T-helper 22 cell (primary cell): ENCODE measurements around the gene RIPK3.
"Not testable (repeated sequence)": the region's sequence is repeated elsewhere in the genome, so short reads cannot be mapped to it uniquely, and the experiment has no call there.

Source experiments
- DNase-seq: peaks from one replicate; pipeline ENCODE4 v3.0.0-alpha.2; 2020; ENCODE audit warnings: low read depth

Gene RIPK3

DNA sequence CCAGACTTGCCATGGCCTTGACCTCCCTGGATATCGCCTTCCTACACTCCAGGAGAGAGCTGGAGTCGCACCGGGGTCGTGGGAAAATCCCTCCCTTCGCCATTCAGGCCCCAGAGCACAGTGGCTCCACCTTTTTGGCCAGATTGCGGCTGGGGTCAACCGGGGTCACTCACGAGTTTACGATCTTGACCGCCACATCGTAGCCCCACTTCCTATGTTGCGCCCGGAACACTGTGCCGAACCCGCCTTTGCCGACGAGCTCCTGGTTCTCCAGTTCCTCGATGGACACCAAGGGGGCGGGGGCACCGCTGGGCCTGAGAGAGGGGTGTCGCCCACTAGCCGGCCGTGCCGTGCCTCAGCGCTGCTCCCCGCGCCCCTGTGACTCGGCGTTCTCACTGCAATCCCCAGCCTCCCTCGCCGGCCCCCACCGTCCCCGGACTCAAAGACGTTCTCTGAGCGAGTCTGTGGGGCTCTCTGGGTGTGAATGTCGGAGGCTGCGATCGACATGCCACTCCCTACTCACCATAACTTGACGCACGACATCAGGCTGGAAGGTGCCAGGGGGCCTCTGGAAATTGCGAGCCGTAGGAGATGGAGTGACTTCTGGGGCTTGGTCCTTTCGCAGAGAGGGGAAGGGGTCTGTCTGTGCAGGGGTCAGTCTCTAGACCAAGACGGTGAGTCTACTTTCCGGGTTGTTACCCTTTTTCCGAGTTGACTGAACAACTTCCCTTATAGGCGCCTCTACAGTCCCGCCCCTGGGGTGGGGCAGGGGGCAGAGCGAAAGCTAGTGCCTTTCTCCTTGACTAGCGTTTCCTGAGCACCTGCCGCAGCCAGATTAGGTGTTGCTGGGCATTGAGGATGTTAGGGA lies at the start of gene RIPK3:
Gene RIPK3 (minus strand): TSS at position 708 of the 868 bp plus-strand sequence. CDS start 165 bp downstream, at position 543.
- peak; percentile 39 for DNase-seq

DNA sequence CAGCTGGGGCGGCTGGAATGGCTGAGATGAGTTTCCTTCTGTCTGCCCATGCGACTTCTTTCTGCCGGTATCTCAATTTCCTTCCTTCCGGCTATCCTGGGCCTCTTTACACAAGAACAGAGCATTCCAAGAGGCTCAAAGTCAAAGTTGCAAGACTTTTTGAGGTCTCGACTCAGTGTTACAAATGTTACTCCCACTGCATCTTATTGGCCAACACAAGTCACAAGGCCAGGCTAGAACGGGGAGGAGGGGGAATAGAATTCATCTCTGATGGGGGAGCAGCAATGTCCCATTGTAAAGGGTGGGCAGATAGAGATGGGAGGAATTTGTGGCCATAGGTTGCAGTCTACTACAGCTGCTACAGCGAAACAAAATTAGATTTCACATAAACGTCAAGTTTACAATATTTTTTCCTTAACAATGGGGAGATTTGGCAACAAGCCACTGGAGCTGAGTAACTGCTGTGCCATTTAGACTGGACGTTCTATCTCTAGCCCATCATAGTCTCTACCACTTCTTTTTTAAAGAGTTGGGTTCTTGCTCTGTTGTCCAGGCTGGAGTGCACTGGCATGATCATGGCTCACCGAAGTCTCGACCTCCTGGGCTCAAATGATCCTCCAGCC lies 49.5 kb upstream of the RIPK3 start:
- no peak for DNase-seq

- no peak for DNase-seq
These were observed 48.8 kb upstream of the RIPK3 start for GRCh38 chr14:24388474-24389179.

DNA sequence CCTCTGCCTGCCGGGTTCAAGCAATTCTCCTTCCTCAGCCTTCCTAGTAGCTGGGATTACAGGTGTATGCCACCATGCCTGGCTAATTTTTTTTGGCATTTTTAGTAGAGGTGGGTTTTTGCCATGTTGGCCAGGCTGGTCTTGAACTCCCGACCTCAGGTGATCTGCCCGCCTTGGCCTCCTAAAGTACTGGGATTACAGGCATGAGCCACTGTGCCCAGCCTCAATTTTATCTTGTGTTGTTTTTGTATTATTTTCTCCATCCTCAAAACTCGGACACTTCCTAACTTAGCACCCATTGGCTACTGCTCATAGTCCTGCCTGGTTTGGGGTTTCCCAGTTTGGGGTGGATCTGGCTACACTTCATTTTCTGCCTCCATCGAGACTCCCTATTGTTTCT lies 47.8 kb upstream of the RIPK3 start:
- DNase-seq: not testable (repeated sequence)

- DNase-seq: no peak
These were observed 47.2 kb upstream of the RIPK3 start for GRCh38 chr14:24387009-24387345.

GRCh38 chr14:24385524-24385923 lies 45.7 kb upstream of the RIPK3 start:
- DNase-seq: no peak

DNA sequence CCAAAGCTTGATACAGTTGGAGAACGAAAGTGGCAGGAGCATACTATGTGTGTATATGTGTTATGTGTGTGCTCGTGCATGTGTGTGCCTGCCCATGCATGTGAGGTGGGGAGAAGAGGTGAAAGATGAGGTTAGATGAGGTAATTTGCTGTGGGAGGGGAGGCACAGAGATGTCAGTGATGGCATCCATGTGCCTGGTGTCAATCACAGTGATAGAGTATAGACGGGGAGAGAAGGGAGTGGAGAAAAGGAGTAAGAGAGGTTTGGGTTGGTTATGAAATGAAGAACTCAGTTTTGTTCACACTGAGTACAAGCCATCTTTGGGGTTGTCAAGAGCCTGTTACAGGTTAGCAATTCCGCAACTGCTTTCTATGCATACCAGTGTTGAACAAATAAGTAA lies 44.4 kb upstream of the RIPK3 start:
- no peak for DNase-seq

DNA sequence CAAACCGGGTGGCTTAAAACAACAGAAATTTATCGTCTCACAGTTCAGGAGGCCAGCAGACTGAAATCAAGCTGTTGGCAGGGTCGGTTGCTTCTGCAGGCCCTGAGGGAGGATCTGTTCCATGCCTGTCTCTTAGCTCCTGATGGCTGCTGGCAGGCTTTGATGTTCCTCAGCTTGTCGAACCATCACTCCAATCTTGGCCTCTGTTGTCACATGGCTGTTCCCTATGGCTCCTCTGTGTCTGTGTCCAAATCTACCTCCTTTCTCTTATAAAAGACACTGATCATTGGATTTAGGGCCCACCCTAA lies 42.2 kb upstream of the RIPK3 start:
- DNase-seq: no peak

GRCh38 chr14:24381363-24382063 lies 41.7 kb upstream of the RIPK3 start:
- DNase-seq: no peak

- no peak for DNase-seq
These were observed 40.3 kb upstream of the RIPK3 start for GRCh38 chr14:24379907-24380730.

- DNase-seq: no peak
These were observed 39.5 kb upstream of the RIPK3 start for GRCh38 chr14:24378981-24379906.

DNA sequence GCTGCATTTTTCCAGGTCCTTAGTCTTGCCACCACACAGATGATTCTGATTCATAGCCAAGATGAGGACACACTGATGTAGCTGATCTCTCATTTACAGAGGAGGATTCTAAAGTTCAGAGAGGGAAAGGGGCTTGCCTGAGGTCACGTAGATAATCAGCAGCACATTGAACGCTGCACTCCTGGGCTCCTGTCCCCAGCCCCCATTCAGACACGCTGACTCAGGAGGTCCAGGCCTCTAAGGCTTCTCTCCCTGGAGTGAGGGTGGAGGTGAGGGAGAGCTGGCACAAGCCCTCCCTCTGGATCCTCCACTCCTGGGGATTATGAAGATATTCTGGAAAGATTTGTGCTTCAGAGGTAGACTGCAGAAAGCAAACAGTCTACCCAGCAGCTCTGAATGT lies 38.5 kb upstream of the RIPK3 start:
- no peak for DNase-seq

DNA sequence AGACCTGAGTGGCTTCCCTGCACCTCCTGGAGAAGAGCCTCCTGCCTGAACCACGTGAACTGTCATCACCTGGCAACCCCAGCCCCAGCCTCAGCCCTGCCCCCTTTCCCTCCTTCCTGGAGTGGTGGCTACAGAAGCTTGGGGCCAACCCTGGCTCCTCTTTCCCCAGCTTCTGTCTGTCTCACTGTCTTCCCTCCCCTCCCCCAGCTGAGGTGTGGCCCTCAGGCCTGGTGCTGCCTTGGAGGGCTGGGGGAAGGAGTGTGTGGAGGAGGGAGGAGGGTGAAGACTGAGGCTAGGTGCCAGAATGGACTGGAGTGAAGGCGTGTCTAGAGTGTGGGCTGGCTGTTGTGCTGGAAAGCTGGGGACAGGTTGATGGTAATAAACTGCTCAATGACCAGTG lies 37.9 kb upstream of the RIPK3 start:
- no peak for DNase-seq

GRCh38 chr14:24377126-24377525 lies 37.3 kb upstream of the RIPK3 start:
- DNase-seq: no peak

DNA sequence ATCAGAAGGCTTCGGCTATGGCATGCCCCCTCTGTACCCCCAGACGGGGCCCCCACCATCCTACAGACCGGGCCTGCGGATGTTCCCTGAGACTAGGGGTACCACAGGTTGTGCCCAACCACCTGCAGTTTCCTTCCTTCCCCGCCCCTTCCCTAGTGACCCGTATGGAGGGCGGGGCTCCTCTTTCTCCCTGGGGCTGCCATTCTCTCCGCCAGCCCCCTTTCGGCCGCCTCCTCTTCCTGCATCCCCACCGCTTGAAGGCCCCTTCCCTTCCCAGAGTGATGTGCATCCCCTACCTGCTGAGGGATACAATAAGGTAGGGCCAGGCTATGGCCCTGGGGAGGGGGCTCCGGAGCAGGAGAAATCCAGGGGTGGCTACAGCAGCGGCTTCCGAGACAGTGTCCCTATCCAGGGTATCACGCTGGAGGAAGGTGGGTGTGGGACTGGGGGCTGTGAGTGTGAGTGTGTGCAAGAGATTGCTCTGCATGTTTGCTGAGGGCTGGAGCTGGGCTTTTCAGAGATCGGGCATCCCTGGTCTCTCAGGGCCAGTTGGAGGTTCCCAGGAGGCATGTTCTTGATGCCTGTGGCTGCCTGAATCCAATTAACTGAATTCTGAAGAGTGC lies 36.8 kb upstream of the RIPK3 start:
- DNase-seq: no peak

DNA sequence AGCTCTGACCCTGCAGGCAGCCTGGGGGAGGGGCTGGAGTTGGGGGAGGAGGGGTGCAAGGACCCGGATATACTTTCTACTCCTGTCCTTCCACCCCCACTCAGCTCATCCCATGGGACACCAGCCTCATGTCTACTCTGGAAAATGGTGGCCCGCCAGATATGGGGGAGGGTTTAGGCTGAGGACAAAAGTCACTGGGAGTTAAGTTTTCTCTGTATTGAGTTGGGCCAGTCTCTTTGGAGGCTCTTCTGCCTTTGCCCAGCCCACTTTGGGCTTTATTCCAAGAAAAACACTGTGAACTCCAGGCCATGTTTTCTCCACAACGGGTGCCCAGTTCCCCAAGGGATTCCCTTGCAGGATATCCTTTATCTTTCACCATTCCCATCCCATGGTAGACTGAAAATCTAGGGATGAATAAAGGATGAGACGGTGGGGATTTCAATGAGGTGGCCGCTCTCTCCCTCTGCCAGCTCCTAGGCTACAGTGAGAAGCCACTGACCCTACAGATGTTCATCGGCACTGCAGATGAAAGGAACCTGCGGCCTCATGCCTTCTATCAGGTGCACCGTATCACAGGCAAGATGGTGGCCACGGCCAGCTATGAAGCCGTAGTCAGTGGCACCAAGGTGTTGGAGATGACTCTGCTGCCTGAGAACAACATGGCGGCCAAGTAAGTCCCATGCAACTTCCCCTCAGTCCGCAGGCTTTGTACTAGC lies 33.1 kb upstream of the RIPK3 start:
- no peak for DNase-seq

DNA sequence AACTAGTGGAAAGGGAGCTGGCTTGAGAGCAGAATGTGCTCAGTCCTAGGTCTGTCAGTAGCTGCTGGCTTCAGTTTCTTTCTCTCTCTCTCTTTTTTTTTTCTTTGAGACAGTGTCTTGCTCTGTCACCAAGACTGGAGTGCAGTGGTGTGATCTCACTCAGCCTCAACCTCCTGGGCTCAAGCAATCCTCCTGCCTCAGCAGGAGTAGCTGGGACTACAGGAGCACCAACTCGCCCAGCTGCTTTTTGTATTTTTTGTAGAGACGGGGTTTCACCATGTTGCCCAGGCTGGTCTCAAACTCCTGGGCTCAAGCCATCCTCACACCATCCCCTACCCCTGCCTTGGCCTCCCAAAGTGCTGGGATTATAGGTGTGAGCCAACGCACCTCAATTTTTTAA lies 31.8 kb upstream of the RIPK3 start:
- DNase-seq: not testable (repeated sequence)

- DNase-seq: no peak
These were observed 31.0 kb upstream of the RIPK3 start for GRCh38 chr14:24370748-24371147.

DNA sequence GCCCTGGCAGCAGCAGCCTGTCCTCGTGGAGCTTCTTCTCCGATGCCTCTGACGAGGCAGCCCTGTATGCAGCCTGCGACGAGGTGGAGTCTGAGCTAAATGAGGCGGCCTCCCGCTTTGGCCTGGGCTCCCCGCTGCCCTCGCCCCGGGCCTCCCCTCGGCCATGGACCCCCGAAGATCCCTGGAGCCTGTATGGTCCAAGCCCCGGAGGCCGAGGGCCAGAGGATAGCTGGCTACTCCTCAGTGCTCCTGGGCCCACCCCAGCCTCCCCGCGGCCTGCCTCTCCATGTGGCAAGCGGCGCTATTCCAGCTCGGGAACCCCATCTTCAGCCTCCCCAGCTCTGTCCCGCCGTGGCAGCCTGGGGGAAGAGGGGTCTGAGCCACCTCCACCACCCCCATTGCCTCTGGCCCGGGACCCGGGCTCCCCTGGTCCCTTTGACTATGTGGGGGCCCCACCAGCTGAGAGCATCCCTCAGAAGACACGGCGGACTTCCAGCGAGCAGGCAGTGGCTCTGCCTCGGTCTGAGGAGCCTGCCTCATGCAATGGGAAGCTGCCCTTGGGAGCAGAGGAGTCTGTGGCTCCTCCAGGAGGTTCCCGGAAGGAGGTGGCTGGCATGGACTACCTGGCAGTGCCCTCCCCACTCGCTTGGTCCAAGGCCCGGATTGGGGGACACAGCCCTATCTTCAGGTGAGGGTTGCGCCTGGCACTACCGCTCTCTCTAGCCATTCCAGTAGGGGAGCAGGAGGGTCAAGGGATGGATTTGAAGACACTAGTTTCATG lies 30.3 kb upstream of the RIPK3 start:
- no peak for DNase-seq
